ENCODE data around the gene TMEM250. TPM values are rescaled to one million over a fixed set of nuclear protein-coding genes. Genes with fewer than 3 reads are reported as not detected.

TMEM250 gene
- polyA plus RNA-seq, 3 donors = 15.5 to 17.5 (median 16.3) TPM

DNA sequence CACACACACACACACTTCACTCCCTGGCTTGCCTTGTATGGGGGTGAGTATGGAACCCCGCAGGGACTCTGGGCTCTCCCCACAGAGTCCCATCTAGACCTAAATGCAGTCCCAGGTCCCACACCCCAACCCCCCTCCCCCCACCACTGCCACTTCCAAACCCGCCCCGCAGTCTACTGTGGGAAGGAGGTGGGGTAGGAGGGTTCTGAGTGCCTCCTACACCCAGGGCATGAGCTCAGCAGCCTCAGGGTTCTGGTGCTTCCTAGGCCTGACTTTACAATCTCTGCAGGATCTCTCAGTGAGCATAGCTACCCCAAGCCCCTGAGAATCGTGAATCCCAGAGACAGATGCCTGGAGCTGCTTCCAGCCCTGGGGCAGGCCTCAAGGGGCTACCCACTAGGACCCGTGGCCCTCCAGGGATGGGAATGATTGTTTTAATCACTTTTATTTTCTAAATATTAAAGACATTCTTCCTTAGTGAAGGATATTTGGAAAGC is 22.1 kb downstream of the TMEM250 start:
- DNase-seq (ENCODE audit: low read depth in 3 of 3, low spot score in 2 of 3) = no peak

DNA sequence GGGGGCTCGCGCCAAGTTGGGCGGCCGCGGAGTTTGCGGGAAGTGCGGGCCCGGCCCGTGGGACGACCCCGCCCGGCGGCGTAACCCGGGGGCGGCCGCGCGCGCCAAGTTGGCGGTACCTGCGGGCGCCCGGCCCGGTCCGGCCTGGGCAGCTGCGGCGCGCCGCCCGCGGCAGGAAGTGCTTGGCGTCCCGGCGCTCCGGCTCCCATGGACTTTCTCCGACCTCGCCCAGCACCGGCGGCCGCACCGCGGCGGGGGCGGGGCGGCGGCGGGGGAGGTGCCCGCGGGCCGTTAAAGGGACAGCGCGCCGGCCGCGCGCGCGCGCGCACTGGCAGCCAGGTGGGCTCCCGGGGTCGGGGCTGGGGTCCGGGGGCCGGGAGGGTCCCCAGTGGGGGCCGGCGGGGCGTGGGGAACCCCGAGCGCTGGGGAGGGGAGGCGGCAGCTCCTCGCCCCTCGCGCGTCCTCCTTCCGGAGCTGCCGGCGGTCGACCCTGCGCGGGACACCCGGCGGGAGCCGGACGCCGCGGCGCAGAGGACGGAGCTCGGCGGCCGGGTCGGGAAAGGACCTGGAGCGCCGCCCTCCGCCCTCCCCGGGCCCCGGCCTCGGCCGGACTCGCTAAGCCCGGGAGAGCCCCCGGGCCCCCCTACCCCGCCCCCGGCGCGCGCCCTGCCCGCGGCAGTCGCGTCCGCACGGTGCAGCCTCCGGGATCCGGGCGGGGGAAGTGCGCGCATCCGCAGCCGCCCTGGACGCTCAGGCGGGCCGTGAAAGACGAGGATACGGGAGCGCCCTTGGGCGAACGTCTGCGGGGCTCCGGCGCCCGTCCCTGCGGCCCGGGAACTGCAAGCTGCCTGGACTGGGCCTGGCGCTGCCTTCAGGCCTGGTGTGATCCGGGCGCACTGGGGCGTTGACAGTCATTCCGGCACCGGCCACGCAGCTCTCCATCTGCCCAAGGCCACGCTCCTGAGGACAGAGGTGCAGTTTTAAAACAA is 23.3 kb downstream of the TMEM250 start, which contains the start of gene NACC2:
NACC2 (minus strand) TSS at position 220 of the 989 bp plus-strand sequence. CDS start 44,768 bp downstream, outside the sequence.
- no peak for DNase-seq (ENCODE audit: low read depth in 3 of 3, low spot score in 2 of 3)

DNA sequence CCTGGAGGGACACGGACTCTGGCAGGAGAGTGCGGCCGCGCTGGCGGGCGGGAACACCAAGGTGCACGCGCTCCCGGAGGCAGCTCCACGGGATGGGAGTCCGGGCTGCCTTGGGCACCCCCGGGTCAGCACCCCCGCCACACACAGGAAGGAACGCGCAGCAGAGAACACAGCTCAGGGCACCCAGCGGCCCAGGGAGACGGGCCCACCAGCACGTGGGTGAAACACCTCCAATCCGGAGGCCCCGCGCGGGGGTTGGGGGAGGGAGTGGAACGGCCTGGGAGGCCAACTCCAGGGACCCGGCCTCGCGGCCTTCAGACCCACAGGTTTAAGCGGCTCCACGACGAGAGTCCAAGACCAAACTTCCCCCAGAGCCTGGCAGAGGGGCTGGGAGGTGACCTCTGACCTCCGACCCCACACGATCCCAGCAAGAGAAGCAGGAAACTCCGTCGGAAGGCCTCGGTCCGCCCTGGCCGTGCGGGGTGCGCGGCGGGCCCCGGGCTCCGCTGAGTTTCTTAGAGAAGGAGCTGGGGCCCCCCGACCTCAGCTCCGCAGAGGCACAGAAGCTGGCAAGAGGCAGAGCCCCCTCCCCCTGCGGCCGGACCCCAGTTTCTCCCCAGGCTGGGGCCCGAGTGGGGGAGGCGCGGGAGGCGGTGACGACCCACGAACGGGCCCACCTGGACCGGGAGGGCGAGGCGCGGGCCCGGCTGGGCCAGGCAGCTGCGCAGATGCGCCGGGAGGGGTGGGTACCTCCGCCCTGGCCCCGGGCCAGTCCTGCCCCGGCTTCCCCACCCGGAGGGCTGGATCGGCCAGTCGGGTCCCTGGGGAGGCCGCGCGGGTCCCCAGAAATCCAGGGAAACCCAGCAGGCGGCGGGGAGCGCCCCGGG is 24.4 kb downstream of the TMEM250 start:
- DNase-seq (ENCODE audit: low read depth in 3 of 3, low spot score in 2 of 3) = no peak

DNA sequence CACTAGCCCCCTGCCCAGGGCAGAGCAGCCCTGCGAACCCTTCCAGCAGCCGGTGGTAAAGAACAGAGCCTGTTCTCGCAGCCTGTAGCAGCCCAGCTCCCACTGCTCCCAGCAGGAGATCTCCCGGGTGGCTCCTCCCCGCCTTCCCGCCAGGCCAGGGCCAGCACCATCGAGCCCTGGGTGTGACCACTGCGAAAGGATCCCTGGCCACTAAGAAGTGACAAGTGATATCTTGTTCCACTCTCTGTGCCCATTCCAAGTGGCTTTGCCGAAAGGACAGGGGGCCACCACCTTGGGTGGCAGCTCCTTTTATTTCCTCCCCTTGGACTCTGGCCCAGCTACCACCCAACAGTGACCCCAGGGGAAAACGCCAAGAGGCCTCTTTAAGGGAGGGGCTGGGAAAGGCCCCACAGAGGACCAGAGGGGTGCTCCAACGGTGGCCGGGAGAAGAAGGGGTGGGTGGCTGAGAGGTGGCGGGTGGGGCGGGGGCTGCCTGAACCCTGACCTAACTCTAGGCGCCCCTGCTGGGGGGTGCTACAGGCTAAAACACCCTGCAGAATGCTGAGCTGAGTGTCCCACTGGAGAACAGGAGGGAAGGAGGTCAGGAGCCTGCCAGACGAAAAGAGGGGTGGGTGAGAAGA is 25.2 kb downstream of the TMEM250 start:
- no peak for DNase-seq (ENCODE audit: low read depth in 3 of 3, low spot score in 2 of 3)

DNA sequence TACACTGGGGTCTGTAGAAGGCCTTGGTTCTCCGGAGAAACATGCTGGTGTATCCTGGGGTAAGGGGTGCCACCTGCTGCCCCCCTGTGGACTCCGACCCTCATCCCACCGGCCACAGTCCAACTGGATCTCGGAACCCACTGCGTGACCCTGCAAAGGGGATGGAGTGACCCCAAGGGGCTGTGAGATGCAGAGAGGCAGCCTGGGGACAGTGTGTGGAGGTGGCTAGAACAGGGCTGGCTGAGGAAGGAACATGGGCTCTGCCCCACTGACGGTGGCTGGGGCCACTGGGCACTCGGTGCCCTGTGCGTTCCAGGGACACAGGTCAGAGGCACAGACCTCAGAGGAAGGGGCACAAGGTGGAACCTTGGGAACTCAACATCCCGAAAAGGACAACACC is 25.9 kb downstream of the TMEM250 start:
- DNase-seq (ENCODE audit: low read depth in 3 of 3, low spot score in 2 of 3) = no peak

DNA sequence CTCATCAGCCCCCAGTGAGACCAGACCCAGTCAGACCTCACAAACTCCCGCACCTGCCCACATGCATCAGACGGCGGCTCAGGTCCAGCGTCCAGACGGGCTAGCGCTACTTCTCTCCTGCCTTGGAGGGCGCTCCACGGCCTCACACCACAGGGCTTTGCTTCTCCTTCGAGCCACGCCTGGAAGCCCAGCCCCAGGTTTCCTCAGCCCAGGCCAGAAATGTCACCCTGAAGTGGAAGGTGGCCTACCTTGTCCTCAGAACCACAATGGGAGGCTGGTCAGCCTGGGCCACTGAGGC is 26.4 kb downstream of the TMEM250 start:
- no peak for DNase-seq (ENCODE audit: low read depth in 3 of 3, low spot score in 2 of 3)

DNA sequence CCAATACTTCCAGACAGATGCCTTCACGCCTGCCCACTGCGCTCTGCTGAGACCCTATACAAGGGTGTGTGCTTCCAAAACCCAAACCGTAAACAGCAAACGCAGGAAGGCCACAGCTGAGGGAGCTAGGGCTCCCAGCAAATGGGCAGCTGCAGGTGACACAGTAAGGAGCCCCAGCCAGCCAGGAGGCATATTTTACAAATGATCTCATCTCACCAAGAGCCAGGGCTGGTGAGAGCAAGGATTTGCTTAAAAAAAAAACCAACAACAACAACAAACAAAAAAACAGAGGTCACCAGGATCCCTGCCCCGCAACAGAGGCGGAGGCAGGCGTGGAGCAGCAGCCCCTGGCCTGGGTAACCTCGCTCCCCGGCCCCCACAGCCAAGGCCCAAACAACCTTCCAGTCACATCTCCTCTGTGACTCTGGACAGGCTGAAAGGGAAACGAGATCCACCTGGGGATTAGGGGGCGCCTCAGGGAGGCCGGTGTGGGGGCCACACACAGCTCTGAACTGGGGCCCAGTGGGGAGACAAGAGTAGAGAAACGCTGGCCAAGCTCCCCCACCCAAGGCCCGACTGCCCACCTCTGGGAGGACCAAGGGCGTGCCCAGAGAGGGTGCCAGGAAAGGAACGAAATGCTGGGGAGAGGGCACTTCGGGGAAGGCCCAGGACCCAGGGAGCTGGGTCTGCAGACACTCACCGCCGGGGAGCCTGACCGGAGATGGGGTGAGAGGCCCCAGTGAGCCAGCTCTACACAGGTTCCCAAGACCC is 26.9 kb downstream of the TMEM250 start:
- DNase-seq (ENCODE audit: low read depth in 3 of 3, low spot score in 2 of 3) = no peak

DNA sequence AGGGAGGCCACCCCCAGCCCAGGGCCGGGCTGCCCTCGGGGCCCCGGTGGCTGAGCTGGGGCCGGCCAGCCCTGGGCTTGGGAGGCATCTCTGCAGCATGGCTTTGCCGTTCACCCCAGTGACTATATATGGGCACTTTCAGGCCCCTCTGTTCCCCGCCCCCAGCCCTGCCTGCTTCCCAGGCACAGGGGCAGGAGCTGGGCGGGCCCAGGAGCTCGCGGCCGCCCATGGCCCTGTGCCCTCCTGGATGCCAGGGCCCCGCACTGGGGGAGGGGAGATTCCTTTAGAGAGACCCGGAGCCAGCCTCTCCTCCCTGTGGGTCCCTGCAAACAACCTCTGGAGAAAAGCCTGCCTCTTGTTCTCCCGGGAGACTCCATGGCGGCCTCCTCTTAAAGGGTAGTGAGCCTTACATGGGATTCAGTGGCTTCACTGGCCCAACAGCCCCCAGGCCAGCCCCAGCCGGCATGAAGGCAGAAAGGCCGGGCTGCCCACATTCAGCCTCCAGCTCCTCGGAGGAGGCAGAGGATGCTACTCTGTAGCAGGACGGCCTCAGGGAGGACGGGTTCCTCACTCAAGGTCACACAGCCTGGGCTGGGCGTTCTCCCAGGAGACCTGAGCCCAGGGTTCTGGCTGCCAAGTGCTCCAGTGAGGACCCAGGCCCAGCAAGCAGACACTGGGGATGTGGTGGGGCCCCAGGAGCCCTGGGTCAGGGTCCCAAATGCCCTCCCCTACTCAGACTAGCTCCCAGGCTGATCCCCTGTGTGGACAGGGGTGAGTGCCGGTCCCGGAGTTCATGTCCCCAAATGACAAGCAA is 27.7 kb downstream of the TMEM250 start:
- DNase-seq (ENCODE audit: low read depth in 3 of 3, low spot score in 2 of 3) = no peak

DNA sequence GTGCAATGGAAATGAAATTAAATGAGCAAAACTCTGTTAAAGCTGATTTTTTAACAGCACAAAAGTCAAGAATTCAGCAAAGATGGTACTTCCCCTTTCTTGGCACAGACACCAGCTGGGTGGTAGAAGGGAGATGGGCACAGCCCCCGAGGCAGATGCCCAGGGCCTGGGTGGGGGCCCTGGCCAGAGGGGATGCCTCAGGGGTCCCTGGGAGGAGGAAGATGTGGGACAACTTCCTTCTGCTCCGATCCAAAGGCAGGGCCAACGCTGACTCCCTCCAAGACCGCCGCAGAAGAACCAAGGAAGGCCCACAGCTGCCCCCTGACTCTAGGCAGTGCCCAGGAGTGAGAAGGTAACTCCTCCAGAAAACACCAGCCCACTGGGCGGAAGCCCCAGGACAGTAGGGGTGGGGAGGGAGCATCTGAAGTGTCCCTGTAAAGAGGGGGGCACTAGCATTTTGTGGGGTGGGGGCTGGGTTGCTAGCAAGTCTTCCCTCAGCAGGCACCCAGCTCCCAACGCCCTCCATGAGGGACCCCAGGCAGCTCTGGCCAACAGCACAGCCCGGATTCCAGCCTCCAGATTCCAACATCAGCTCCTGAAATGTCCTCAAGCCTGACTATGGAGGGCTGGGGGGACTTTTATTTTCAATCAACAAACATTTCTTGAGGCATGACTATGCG is 28.5 kb downstream of the TMEM250 start:
- no peak for DNase-seq (ENCODE audit: low read depth in 3 of 3, low spot score in 2 of 3)

DNA sequence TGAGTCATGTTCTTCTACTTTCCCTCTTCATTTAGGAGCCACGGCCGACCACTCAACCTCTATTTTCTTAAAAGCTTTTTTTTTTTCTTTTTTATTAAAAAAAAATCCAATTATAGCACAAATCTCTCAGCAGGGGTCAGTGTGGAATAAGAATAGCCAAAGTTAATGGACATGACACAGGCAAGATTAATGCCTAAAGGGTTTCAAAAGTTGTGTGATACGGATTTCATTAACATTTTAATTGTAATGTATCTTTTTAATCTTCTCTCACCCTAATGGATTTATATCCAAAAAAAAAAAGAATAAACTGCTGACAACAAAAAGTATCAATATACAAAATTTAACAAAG is 29.0 kb downstream of the TMEM250 start:
- DNase-seq (ENCODE audit: low read depth in 3 of 3, low spot score in 2 of 3) = no peak

DNA sequence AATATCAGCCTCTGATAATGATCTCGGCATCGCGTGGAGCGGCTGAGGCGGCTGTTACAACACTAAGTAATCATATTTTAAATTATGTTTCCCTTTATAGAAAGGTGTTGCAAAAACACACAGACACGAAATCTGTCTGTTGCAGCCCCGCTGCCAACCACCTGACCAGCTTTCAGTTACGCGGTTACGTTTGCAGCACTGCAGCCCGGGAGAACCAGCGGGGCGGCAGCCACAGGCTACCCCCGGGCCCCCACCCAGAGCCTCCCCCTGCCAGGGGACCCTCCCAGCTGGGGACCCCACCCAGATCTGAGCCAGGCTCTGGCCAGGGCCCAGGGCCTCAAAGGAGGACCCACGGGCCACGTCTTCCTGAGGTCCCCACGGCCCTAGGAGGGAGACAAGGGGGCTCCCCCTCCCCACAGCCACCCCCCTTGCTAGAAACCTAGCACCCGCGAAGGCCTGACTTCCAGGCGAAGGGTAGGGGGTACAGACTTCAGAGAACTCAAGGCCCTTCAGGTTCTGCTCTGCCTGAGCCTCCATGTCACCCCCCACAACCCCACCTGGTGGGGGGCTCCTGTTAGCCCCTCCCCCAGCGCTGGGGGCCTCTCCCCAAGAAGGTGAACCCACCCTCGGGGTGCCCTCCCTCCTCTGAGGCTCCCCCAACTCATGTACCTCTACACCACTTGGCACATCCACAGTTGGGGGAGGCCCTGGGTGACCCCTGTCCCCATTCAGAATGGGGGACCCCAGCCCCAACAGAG is 29.6 kb downstream of the TMEM250 start:
- no peak for DNase-seq (ENCODE audit: low read depth in 3 of 3, low spot score in 2 of 3)

DNA sequence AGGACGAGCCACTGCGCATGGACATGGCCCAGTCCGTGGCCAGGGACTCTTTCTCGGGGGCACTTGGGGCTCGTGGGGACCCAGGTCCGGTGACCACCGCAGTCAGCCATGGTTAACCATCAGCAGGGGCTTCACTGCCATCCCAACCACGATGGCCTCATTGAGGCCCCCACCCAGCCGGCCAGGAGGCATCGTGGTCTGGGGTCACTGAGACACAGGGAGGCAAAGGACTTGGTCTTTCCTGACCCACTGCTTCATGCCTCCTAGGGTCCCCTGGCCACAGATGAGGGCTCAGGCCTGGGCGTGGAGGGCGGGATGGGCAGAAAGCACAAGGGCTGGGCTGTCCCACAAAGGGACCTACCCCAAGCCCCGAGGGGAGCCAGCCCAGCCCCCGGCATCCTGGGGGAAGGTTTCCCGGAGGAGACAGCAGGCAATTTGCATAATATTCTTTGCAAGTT is 30.2 kb downstream of the TMEM250 start:
- DNase-seq (ENCODE audit: low read depth in 3 of 3, low spot score in 2 of 3) = no peak

DNA sequence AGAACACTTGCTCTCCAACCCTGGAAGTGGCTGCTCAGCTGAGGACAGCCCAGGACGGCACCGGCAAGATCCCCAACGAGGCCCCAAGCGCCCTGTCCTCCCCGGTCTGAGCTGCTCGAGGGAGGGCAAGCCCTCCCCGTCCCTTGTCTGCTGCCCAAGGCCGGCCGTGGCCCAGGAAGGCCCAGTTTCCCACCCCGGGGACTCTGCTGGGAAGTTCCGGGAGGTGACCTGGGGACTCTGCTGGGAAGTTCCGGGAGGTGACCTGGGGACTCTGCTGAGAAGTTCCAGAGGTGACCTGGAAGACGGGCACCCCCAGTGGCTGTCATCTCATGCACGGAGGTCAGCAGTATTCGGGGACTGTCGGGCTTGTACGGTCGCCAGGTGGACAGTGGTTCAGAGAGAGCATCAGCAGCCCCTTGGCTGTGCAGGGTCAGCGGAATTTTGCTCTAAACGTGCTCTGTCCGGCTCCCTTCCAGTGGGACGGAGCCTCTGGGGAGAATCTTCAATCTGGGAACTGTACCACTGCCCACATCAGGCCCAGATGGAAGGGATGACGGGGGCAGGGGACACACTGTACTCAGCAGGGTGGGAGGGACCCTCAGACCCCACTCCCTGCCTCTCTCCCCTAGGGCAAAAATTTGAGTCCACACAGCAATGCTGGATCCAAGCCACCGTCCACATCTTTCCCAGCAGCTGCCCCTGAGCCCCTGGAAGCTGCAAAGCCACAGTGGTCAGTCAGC is 30.8 kb downstream of the TMEM250 start:
- no peak for DNase-seq (ENCODE audit: low read depth in 3 of 3, low spot score in 2 of 3)

DNA sequence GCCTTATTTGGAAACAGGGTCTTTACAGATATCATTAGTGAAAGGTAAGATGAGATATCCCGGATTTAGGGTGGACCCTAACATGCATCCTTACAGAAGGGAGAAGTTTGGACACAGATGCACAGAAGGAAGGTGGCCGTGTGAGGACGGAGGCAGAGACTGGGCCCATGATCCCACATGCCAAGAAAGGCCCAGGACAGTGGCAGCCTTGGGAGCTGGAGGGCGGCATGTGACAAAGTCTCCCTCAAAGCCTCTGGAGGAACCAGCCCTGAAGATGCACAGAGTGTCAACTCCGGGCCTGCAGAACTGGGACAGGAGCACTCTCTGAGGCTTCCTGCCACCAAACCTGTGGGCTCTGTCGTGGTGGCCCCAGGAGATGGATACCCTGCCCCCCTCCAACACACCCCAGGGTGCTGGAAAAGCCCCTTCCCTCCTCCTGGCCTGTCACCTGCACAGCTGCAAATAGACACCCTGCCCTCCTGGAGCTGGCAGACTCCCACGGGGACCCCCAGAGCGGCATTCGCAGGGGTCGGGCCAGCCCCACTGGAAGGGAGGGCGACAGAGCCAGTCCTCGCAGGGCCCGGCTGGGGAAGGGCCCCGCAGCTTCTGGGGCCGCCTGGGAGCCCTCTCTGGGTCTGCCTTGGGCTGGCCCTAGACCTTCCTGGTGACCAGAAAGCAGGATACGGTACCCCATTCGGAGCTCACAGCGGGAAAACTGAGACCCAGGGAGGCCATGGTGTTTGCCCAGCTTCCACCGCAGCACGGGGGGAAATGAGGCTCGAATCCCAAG is 31.5 kb downstream of the TMEM250 start:
- DNase-seq (ENCODE audit: low read depth in 3 of 3, low spot score in 2 of 3) = no peak

DNA sequence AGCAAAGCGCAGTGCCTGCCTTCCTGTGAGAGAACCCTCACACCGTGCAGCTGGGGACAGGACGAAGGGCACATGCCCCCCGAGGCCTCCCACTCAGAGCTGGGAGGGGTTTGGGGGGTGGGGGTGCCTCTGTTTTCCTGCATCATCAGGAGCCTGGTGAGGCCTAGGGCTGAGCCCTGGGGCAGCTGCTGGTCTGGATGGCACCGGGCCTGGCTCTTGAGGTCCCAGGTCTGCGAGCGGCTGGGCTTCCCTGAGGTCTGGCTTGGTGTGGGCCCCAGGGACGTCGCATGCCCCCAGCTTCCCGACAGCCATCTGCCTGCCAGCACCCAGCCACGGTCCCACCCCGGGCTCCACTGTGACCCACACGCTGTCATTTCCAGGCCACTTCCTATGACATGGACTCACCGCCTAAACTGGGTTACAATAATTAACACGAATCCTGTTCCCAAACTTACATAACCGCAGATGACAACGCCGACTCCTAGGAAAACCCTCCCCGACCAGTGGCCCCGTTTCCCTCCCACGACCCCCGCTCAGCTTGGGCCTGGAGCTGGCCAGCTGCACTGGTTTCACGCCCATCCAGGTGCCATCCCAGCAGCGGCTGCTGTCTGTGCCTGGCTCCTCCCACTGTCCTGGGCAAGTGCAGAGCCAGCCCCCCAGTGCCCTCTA is 32.3 kb downstream of the TMEM250 start:
- DNase-seq (ENCODE audit: low read depth in 3 of 3, low spot score in 2 of 3) = no peak

DNA sequence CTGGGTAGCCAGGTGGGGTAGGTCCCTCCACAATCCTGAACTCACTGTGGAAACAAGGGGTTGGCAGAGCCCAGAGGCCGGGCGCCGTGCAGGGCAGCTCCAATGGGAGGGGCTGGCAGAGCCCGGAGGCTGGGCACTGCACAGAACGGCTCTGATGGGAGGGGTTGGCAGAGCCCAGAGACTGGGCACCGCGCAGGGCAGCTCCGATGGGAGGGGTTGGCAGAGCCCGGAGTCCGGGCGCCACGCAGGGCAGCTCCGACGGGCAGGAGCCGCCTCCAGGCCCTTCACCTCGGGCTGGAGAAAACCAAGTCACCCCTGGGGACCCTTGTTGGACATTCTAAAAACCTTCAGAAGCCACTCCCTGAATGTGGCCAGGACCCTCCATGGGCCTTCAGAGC is 32.9 kb downstream of the TMEM250 start:
- DNase-seq (ENCODE audit: low read depth in 3 of 3, low spot score in 2 of 3) = no peak

Data from right renal cortex interstitium (tissue), 3 donors.